Kidney (tissue), 14 donors: ENCODE measurements around the gene ZCCHC8. TPM values are rescaled to one million over a fixed set of nuclear protein-coding genes. Genes with fewer than 3 reads are reported as not detected.

Experiments used
- DNase-seq, 5 donors: peaks; one replicate each; pipeline ENCODE4 v3.0.0-alpha.2; 2013 to 2020
- FAIRE-seq: peaks from 2 replicates; lab custom pipeline; 2012; peaks lifted over from hg19 to GRCh38; lab: Jason Lieb, UNC
- H3K27ac ChIP-seq, 2 donors: one replicate each; pipeline ENCODE4 v1.7.0; 2013; ENCODE audit warnings: low read depth in 2 of 2, low read length in 2 of 2, inconsistent platforms in 1 of 2
- H3K27me3 ChIP-seq: one replicate; pipeline ENCODE4 v1.7.1; 2013; ENCODE audit warnings: low read length, inconsistent platforms; ENCODE audit not compliant: control insufficient read depth, insufficient read depth
- H3K36me3 ChIP-seq, 3 donors: one replicate each; pipeline versions ENCODE4 v1.7.0 to v1.7.1; 2013; ENCODE audit warnings: low read length in 3 of 3, control low read depth in 1 of 3, inconsistent platforms in 1 of 3; ENCODE audit not compliant: insufficient read depth in 3 of 3, control insufficient read depth in 2 of 3
- H3K4me1 ChIP-seq, 3 donors: one replicate each; pipeline versions ENCODE4 v1.7.0 to v1.7.1; 2013; ENCODE audit warnings: low read length in 3 of 3, inconsistent platforms in 1 of 3, low read depth in 1 of 3; ENCODE audit not compliant: control insufficient read depth in 2 of 3, insufficient read depth in 2 of 3
- H3K4me3 ChIP-seq, 3 donors: one replicate each; pipeline versions ENCODE4 v1.7.0 to v1.8.1; 2013; ENCODE audit warnings: low read length in 3 of 3, control low read depth in 1 of 3, inconsistent platforms in 1 of 3
- H3K9ac ChIP-seq, 3 donors: one replicate each; pipeline versions ENCODE4 v1.7.0 to v1.7.1; 2013; ENCODE audit warnings: low read length in 3 of 3, control low read depth in 1 of 3, inconsistent platforms in 1 of 3
- H3K9me3 ChIP-seq, 3 donors: one replicate each; pipeline versions ENCODE4 v1.7.0 to v1.7.1; 2013; ENCODE audit warnings: low read length in 3 of 3, control low read depth in 1 of 3, inconsistent platforms in 1 of 3; ENCODE audit not compliant: control insufficient read depth in 2 of 3, insufficient read depth in 1 of 3
- CTCF ChIP-seq: IDR thresholded peaks from 3 replicates; pipeline ENCODE4 v1.5.1; 2012; ENCODE audit warnings: mild to moderate bottlenecking, moderate library complexity, borderline replicate concordance; ENCODE audit not compliant: insufficient read depth; ENCODE audit errors: extremely low read depth
- intact Hi-C: fragments of 100-400 bp; cut with DNase I; formaldehyde crosslinking; loops from one replicate; pipeline ENCODE4 v1.11.1; 2022
- polyA plus RNA-seq: library from polyadenylated mRNA; stranded (reverse); fragments of 350-450 nt; fragmentation: Illumina TruSeq; extraction: RNeasy Lipid Tissue Mini Kit (QIAGEN cat#74804); gene quantifications from one replicate; pipeline ENCODE4 v1.2.3, GENCODE V29; 2014; ENCODE audit warnings: low read depth, low replicate concordance; ENCODE audit not compliant: insufficient read depth
- total RNA-seq: library from RNA; stranded (reverse); fragmentation: NEBNext Ultra II Directional; extraction: Animal tissue kit (Norgen Biotek cat#: 25700); gene quantifications from one replicate; pipeline ENCODE4 v1.2.1, GENCODE V29; 2021
- donor health status: control.
- donor health status: control.
- donor health status: control.
- donor health status: control.
- donor health status: control.
- donor health status: DM: yes; HTN: yes; CAD: no.
- donor health status: Normal renal cell carcinoma (clear cell type).

Gene ZCCHC8
- total and polyA plus RNA-seq, 2 donors from 2014 or later = 10.9 to 25.8 TPM

GRCh38 chr12:122520676-122521075 lies 19.9 kb upstream of the ZCCHC8 start:
- peaks cover 0 to 21% (median 9%) of the 10 kb centered on the region in 3 donors for H3K4me1 ChIP-seq
- no peak overlapping the region for H3K9ac ChIP-seq
- H3K4me3 ChIP-seq = no peak overlapping the region
- intact Hi-C loops = no loop called here
- DNase-seq (no peak), FAIRE-seq (no peak)
- H3K27ac ChIP-seq = no peak overlapping the region
- TF ChIP-seq CTCF = no peak
- no peaks in the 10 kb centered on the region for H3K9me3 ChIP-seq
- H3K27me3 ChIP-seq = no peaks in the 10 kb centered on the region
- H3K36me3 ChIP-seq = peaks cover 31 to 55% (median 41%) of the 10 kb centered on the region in 3 donors

- peaks cover 0 to 17% (median 8%) of the 10 kb centered on the region in 3 donors for H3K4me1 ChIP-seq
- intact Hi-C loops = no loop called here
- DNase-seq = no peak
- H3K36me3 ChIP-seq = peaks cover 33 to 65% (median 45%) of the 10 kb centered on the region in 3 donors
- no peak overlapping the region for H3K9ac ChIP-seq
- H3K27ac ChIP-seq = no peak overlapping the region
- H3K4me3 ChIP-seq = no peak overlapping the region
- FAIRE-seq = no peak
- H3K27me3 ChIP-seq = no peaks in the 10 kb centered on the region
- TF ChIP-seq CTCF = no peak
- H3K9me3 ChIP-seq = no peaks in the 10 kb centered on the region
Measured at GRCh38 chr12:122519418-122519817, 18.7 kb upstream of the ZCCHC8 start.

GRCh38 chr12:122518908-122519307 lies 18.2 kb upstream of the ZCCHC8 start:
- Histone ChIP-seq H3K9me3 (no peaks in the 10 kb centered on the region), H3K27me3 (no peaks in the 10 kb centered on the region), H3K4me1 (peaks cover 0 to 13% (median 6%) of the 10 kb centered on the region in 3 donors), H3K9ac (no peak overlapping the region), H3K4me3 (no peak overlapping the region), H3K27ac (no peak overlapping the region), H3K36me3 (peaks cover 33 to 67% (median 45%) of the 10 kb centered on the region in 3 donors)
- intact Hi-C loops = no loop called here
- TF ChIP-seq CTCF = no peak
- FAIRE-seq (no peak), DNase-seq (no peak)

- Histone ChIP-seq H3K9me3 (no peaks in the 10 kb centered on the region), H3K9ac (no peak overlapping the region), H3K4me1 (peaks cover 0 to 4% (median under 1%) of the 10 kb centered on the region in 3 donors), H3K4me3 (no peak overlapping the region), H3K27me3 (no peaks in the 10 kb centered on the region), H3K36me3 (peaks cover 36 to 74% (median 49%) of the 10 kb centered on the region in 3 donors), H3K27ac (no peak overlapping the region)
- intact Hi-C loops = no loop called here
- no peak for TF ChIP-seq CTCF
- DNase-seq = no peak
- no peak for FAIRE-seq
Measured at GRCh38 chr12:122517877-122518276, 17.1 kb upstream of the ZCCHC8 start.
